Measurements from ENCODE around the gene UBE2Z. TPM values are rescaled to one million over a fixed set of nuclear protein-coding genes. Genes with fewer than 3 reads are reported as not detected.

The UBE2Z gene
- 66.2 and 70.6 TPM in 2 replicates for total RNA-seq

DNA sequence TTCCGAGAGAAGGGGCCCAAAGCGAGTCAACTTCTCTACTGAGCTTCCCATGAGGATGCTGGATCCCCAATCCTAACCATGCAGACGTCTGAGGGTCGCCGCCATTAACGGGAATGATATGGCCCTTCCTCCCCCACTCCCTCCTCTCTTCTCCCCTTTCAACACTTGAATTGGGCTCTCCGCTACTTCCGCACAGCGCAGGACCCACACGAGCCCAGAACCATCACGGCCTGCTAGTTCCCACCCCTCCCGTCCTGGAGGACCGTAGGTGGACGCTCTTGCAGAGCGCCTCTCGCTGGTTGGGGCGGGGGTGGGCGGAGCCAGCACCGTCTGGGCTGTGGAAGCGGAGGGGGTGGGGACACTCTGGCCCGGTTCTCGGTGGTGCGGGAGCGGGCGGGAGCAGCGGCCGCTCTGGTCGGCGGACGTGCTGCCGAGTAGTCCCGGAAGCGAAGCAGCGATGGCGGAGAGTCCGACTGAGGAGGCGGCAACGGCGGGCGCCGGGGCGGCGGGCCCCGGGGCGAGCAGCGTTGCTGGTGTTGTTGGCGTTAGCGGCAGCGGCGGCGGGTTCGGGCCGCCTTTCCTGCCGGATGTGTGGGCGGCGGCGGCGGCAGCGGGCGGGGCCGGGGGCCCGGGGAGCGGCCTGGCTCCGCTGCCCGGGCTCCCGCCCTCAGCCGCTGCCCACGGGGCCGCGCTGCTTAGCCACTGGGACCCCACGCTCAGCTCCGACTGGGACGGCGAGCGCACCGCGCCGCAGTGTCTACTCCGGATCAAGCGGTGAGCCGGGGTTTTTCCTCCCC is at the start of gene UBE2Z:
UBE2Z (plus strand) TSS at position 361 of the 797 bp plus-strand sequence; CDS start at position 458, 97 bp downstream.

GRCh38 chr17:48944515-48945260 is 36.5 kb downstream of the UBE2Z start, which contains the start of gene SNF8:
SNF8 (minus strand) TSS chr17:48944842; CDS start chr17:48944734, 108 bp downstream.

Other genes starting within 250 kb of the UBE2Z start
- not detected in 2 replicates for gene PRAC1, start 185.9 kb upstream of the UBE2Z start, total RNA-seq
- gene PRAC2, start 185.2 kb upstream of the UBE2Z start, total RNA-seq = not detected in 2 replicates
- not detected in 2 replicates for gene HOXB13, start 179.7 kb upstream of the UBE2Z start, total RNA-seq
- gene TTLL6, start 91.2 kb upstream of the UBE2Z start, total RNA-seq = 0.17 TPM in 1 of 2 replicates, not detected in the other
- 24.7 and 34.5 TPM in 2 replicates for gene CALCOCO2, start 77.4 kb upstream of the UBE2Z start, total RNA-seq
- gene ATP5MC1, start 15.6 kb upstream of the UBE2Z start, total RNA-seq = 282 and 318 TPM in 2 replicates
- 199 and 200 TPM in 2 replicates for gene SNF8, start 36.4 kb downstream of the UBE2Z start, total RNA-seq
- not detected in 2 replicates for gene GIP, start 60.2 kb downstream of the UBE2Z start, total RNA-seq
- 9.7 and 10.3 TPM in 2 replicates for gene IGF2BP1, start 89.0 kb downstream of the UBE2Z start, total RNA-seq
- not detected in 2 replicates for gene B4GALNT2, start 224.4 kb downstream of the UBE2Z start, total RNA-seq

All from bronchus fibroblast of lung (primary cell).